ENCODE measurements around the gene CNNM2. TPM values are rescaled to one million over a fixed set of nuclear protein-coding genes. Genes with fewer than 3 reads are reported as not detected.

The CNNM2 gene
- total RNA-seq, 3 donors from 2014 or later (not counting 1 experiment from before 2014, with no cell fraction given): 8.6 to 18.0 (median 16.7) TPM

DNA sequence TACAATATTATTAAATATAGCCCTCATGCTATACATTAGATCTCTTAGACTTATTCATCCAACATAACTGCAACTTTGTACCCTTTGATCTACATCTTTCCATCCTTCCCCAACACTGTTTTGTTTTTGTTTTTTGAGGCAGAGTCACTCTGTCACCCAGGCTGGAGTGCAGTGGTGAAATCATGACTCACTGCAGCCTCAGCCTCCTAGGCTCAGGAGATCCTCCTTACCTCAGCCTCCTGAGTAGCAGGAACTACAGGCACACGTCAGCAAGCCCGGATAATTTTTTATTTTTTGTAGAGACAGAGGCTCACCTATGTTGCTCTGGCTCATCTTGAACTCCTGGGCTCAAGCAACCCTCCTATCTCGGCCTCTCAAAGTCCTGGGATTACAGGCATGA lies 221.7 kb downstream of the CNNM2 start:
- no peaks in the 10 kb centered on the region for H3K9me3 Mint-ChIP-seq
- Histone ChIP-seq H3K4me3 (ENCODE audit: low read length) (no peak overlapping the region), H3K4me1 (ENCODE audit: control insufficient read depth, insufficient read depth, low read length) (no peaks in the 10 kb centered on the region), H3K36me3 (ENCODE audit: control insufficient read depth, insufficient read depth, low read length) (peaks cover 31% of the 10 kb centered on the region), H3K27me3 (ENCODE audit: control insufficient read depth, insufficient read depth, low read length) (no peaks in the 10 kb centered on the region), H3K9me3 (ENCODE audit: control insufficient read depth, insufficient read depth, low read length) (no peaks in the 10 kb centered on the region), H3K27ac (ENCODE audit: low read length) (no peak overlapping the region)
- ATAC-seq (no peak), DNase-seq (no peak)
- H3K4me1 Mint-ChIP-seq: peaks cover 5 to 33% of the 10 kb centered on the region in 2 donors
- no peak for TF ChIP-seq CTCF (IDR thresholded peaks at IDR 0.05)
- H3K27ac Mint-ChIP-seq: peak overlapping the region in 1 of 2 donors; percentile 35
- 98% methylated on average over 3 of the region's 3 CpGs for WGBS (ENCODE audit: insufficient coverage)
- H3K4me3 Mint-ChIP-seq: no peak overlapping the region
- no peaks in the 10 kb centered on the region for H3K27me3 Mint-ChIP-seq (ENCODE audit: low read depth in 2 of 2)
- H3K36me3 Mint-ChIP-seq: no peaks in the 10 kb centered on the region
- intact Hi-C loops (cut with micrococcal nuclease): no loop called here

Other genes with a start within 250 kb of the CNNM2 start
- gene ARL3, start 203.9 kb upstream of the CNNM2 start, total RNA-seq: 1 to 10 TPM; 1.4 to 1.7 (median 1.5) TPM
- gene SFXN2, start 203.7 kb upstream of the CNNM2 start, total RNA-seq: 1 to 10 TPM; 4.8 to 8.0 (median 5.1) TPM
- gene WBP1L, start 174.3 kb upstream of the CNNM2 start, total RNA-seq: 10 to 100 TPM; 34.6 to 48.4 (median 47.9) TPM
- gene CYP17A1, start 80.9 kb upstream of the CNNM2 start, total RNA-seq: not detected
- gene BORCS7, start 64.0 kb upstream of the CNNM2 start, total RNA-seq: 10 to 100 TPM in 2 of 3 donors, 1 to 10 TPM in 1; 9.7 to 18.9 (median 15.4) TPM
- under 1 TPM in 2 of 3 donors, not detected in 1; 0.48 to 0.75 TPM for gene AS3MT, start 48.8 kb upstream of the CNNM2 start, total RNA-seq